ENCODE measurements around the gene ZFAND3. TPM values are rescaled to one million over a fixed set of nuclear protein-coding genes. Genes with fewer than 3 reads are reported as not detected.

The ZFAND3 gene
- total and polyA plus RNA-seq, 2 donors (not counting 3 experiments of a cell fraction or from before 2014, with no cell fraction given): 15.4 to 54.2 TPM

GRCh38 chr6:37774028-37774680 is 45.4 kb upstream of the ZFAND3 start:
- CTCF ChIA-PET: interaction anchor here (0.9 kb wide), 1 partner anchor 17 kb away, joined by 4 read pairs; no protein-coding TSS in a partner anchor

DNA sequence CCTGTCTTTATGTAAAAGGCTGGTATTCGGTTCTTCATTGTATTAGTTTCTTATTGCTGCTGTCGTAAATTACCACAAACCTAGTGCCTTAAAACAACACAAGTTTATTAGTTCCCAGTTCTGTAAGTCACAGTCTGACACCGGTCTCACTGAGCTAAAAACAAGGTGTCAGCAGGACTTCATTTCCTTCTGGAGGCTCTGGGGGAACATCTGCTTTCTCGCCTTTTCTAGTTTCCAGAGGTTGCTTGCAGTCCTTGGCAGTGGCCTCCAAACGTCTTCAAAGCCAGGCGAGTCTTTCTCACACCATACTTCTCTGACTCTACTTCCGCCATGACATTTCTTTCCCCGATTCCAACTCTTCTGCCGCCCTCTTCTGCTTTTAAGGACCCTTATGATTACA is 43.0 kb upstream of the ZFAND3 start:
- peaks cover 11 to 12% of the 10 kb centered on the region in 2 experiments for H3K27me3 ChIP-seq (ENCODE audit: control insufficient read depth in 2 of 2, insufficient read depth in 2 of 2, low read length in 2 of 2)
- TF ChIP-seq MYC (IDR thresholded peaks at IDR 0.05; ENCODE audit: low read depth, low read length): no peak
- TF ChIP-seq JUN (IDR thresholded peaks at IDR 0.05; ENCODE audit: borderline replicate concordance, insufficient read depth, insufficient read length, low read depth): no peak
- no peak for TF ChIP-seq GATA2 (IDR thresholded peaks at IDR 0.05; ENCODE audit: insufficient read depth, insufficient read length, low read depth, low read length)
- TF ChIP-seq, protein P1, sequence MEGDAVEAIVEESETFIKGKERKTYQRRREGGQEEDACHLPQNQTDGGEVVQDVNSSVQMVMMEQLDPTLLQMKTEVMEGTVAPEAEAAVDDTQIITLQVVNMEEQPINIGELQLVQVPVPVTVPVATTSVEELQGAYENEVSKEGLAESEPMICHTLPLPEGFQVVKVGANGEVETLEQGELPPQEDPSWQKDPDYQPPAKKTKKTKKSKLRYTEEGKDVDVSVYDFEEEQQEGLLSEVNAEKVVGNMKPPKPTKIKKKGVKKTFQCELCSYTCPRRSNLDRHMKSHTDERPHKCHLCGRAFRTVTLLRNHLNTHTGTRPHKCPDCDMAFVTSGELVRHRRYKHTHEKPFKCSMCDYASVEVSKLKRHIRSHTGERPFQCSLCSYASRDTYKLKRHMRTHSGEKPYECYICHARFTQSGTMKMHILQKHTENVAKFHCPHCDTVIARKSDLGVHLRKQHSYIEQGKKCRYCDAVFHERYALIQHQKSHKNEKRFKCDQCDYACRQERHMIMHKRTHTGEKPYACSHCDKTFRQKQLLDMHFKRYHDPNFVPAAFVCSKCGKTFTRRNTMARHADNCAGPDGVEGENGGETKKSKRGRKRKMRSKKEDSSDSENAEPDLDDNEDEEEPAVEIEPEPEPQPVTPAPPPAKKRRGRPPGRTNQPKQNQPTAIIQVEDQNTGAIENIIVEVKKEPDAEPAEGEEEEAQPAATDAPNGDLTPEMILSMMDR (IDR thresholded peaks at IDR 0.05; ENCODE audit: extremely low read depth in 1 of 2, insufficient read depth in 1 of 2, low read depth in 1 of 2, low read length in 2 of 2): no peak
- no peak for TF ChIP-seq EZH2 (IDR thresholded peaks at IDR 0.05; ENCODE audit: borderline replicate concordance, low read depth, low read length, severe bottlenecking)
- no peak for TF ChIP-seq POLR2AphosphoS5 (IDR thresholded peaks at IDR 0.05; ENCODE audit: insufficient read depth, low read depth, low read length)
- TF ChIP-seq POLR2A (IDR thresholded peaks at IDR 0.05; ENCODE audit: low read depth, low read length): no peak
- TF ChIP-seq MAX (IDR thresholded peaks at IDR 0.05; ENCODE audit: insufficient read depth, insufficient read length): no peak
- no peak overlapping the region for H3K27ac ChIP-seq (ENCODE audit: insufficient read depth, low read depth, low read length)
- H3K36me3 ChIP-seq (ENCODE audit: control insufficient read depth in 2 of 2, extremely low read depth in 1 of 2, insufficient read depth in 2 of 2, low read length in 2 of 2): no peaks in the 10 kb centered on the region
- H3K4me3 ChIP-seq (replicated peaks in 1 of 3; ENCODE audit: insufficient read depth in 1 of 3, low read depth in 1 of 3, low read length in 3 of 3): no peak overlapping the region
- H3K4me1 ChIP-seq (ENCODE audit: control insufficient read depth, extremely low read depth, insufficient read depth, low read length): no peaks in the 10 kb centered on the region
- no peak overlapping the region for H3K4me2 ChIP-seq (ENCODE audit: insufficient read depth, low read length)
- CTCF ChIA-PET: no interaction called here
- FAIRE-seq (no peak), DNase-seq (ENCODE audit: low read depth, low spot score) (no peak)
- POLR2A ChIA-PET: no interaction called here
- H4K20me1 ChIP-seq (replicated peaks; ENCODE audit: control insufficient read depth, extremely low read depth, insufficient read depth, low read length): no peaks in the 10 kb centered on the region
- dilution Hi-C loops (cut with MboI; ENCODE audit: extremely low pct_ligation_motif_present, low sequenced_read_pairs) (no loop called here), intact Hi-C loops (cut with micrococcal nuclease) (no loop called here)
- H3K9me1 ChIP-seq (replicated peaks; ENCODE audit: control insufficient read depth, extremely low read depth, insufficient read depth, low read length): no peaks in the 10 kb centered on the region
- no peaks in the 10 kb centered on the region for H3K79me2 ChIP-seq (ENCODE audit: control insufficient read depth, insufficient read depth, low read length)
- H3K9ac ChIP-seq (replicated peaks; ENCODE audit: extremely low read depth, insufficient read depth, low read length): no peak overlapping the region
- no TSS peak for BruUV-seq (replicated peaks)
- H2AFZ ChIP-seq (ENCODE audit: low read depth, low read length): no peak overlapping the region
- H3K9me3 ChIP-seq (replicated peaks; ENCODE audit: control insufficient read depth, insufficient read depth, low read length): no peaks in the 10 kb centered on the region

More at GRCh38 chr6:37774028-37774680, 45.4 kb upstream of the ZFAND3 start:
- dilution Hi-C loops (cut with MboI; ENCODE audit: extremely low pct_ligation_motif_present, low sequenced_read_pairs) (no loop called here), intact Hi-C loops (cut with micrococcal nuclease) (no loop called here)
- H3K4me2 ChIP-seq (ENCODE audit: insufficient read depth, low read length): no peak overlapping the region
- DNase-seq (ENCODE audit: low read depth, low spot score) (no peak), FAIRE-seq (no peak)
- no peaks in the 10 kb centered on the region for H3K79me2 ChIP-seq (ENCODE audit: control insufficient read depth, insufficient read depth, low read length)
- no peaks in the 10 kb centered on the region for H3K9me3 ChIP-seq (replicated peaks; ENCODE audit: control insufficient read depth, insufficient read depth, low read length)
- no peak overlapping the region for H3K4me3 ChIP-seq (replicated peaks in 1 of 3; ENCODE audit: insufficient read depth in 1 of 3, low read depth in 1 of 3, low read length in 3 of 3)
- POLR2A ChIA-PET: no interaction called here
- H3K9me1 ChIP-seq (replicated peaks; ENCODE audit: control insufficient read depth, extremely low read depth, insufficient read depth, low read length): no peaks in the 10 kb centered on the region
- H3K27me3 ChIP-seq (ENCODE audit: control insufficient read depth in 2 of 2, insufficient read depth in 2 of 2, low read length in 2 of 2): peaks cover 11 to 12% of the 10 kb centered on the region in 2 experiments
- H3K36me3 ChIP-seq (ENCODE audit: control insufficient read depth in 2 of 2, extremely low read depth in 1 of 2, insufficient read depth in 2 of 2, low read length in 2 of 2): no peaks in the 10 kb centered on the region
- TF ChIP-seq GATA2 (IDR thresholded peaks at IDR 0.05; ENCODE audit: insufficient read depth, insufficient read length, low read depth, low read length): no peak
- TF ChIP-seq, protein P1 (IDR thresholded peaks at IDR 0.05; ENCODE audit: extremely low read depth in 1 of 2, insufficient read depth in 1 of 2, low read depth in 1 of 2, low read length in 2 of 2): no peak
- TF ChIP-seq FOS (IDR thresholded peaks at IDR 0.05; ENCODE audit: borderline replicate concordance, insufficient read depth, low read length): no peak
- H2AFZ ChIP-seq (ENCODE audit: low read depth, low read length): no peak overlapping the region
- H3K9ac ChIP-seq (replicated peaks; ENCODE audit: extremely low read depth, insufficient read depth, low read length): no peak overlapping the region
- no peaks in the 10 kb centered on the region for H3K4me1 ChIP-seq (ENCODE audit: control insufficient read depth, extremely low read depth, insufficient read depth, low read length)
- no TSS peak for BruUV-seq (replicated peaks)
- no peaks in the 10 kb centered on the region for H4K20me1 ChIP-seq (replicated peaks; ENCODE audit: control insufficient read depth, extremely low read depth, insufficient read depth, low read length)
- no peak overlapping the region for H3K27ac ChIP-seq (ENCODE audit: insufficient read depth, low read depth, low read length)
